IPS-NIHi7 (cell line): ENCODE measurements around the gene ECE1.
"Not testable (repeated sequence)": the region's sequence is repeated elsewhere in the genome, so short reads cannot be mapped to it uniquely, and the experiment has no call there.

Source experiments
- DNase-seq: peaks from one replicate; pipeline ENCODE4 v3.0.0; 2012; ENCODE audit warnings: mixed read lengths; ENCODE audit errors: extremely low spot score

ECE1 gene

GRCh38 chr1:21292984-21293536, 2.8 kb upstream of the ECE1 start:
- no peak for DNase-seq

- DNase-seq, result no peak
Measured at GRCh38 chr1:21292503-21292983, 2.3 kb upstream of the ECE1 start.

DNA sequence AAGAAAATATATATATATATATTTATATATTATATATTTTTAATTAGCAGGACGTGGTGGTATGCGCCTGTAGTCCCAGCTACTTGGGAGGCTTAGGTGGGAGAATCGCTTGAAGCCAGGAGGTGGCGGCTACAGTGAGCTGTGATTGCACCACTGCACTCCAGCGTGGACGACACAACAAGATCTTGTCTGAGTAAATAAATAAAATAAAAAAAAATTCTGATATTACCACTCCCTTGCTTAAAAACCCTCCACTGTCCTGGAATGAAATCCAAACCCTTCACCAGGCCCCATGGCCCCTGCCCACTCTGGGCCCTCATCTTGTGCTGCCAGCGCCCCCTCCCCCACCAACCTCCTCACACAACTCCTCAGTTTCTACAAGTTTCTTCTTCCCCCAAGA, 1.7 kb upstream of the ECE1 start:
- DNase-seq, result no peak

DNA sequence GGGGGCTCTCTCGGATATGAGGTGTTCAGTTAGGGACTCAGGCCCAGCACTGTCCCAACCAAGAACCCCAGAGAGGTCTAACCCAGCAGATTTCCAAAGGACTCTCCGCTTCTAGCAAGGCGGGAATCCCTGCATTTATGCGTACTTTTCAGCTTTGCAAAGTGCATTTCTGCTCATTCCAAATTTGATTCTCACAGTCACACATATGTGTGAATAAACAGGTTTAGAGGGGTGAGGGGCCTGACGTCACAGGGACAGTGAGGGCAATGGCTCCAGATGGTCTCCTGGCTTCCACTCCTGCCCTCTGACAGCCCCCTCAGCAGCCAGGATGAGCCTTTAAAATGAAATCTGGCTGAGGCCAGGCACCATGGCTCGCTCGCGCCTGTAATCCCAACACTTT, 921 bp upstream of the ECE1 start:
- no peak for DNase-seq

GRCh38 chr1:21290546-21290944, 282 bp upstream of the ECE1 start:
- no peak for DNase-seq

DNA sequence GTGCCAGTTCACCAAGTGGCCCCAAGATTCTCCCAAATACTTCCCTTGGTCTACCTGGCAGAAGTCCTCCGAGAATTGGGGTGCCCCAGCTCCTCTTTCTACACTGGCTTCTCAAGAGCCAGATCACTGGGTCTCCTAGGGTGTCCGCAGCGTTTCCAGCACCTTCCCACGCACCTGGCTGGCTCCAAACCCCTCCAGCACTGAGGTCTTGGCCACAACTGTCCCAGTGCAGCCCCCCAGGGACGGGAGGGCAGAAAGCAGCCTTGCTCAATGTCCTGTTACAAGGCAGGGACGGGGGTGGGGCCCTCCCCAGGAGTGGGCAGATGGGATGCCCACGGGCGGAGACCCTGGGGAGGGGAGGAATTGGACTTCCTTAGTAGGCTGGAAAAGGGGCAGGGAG, 1.1 kb downstream of the ECE1 start:
- no peak for DNase-seq

DNA sequence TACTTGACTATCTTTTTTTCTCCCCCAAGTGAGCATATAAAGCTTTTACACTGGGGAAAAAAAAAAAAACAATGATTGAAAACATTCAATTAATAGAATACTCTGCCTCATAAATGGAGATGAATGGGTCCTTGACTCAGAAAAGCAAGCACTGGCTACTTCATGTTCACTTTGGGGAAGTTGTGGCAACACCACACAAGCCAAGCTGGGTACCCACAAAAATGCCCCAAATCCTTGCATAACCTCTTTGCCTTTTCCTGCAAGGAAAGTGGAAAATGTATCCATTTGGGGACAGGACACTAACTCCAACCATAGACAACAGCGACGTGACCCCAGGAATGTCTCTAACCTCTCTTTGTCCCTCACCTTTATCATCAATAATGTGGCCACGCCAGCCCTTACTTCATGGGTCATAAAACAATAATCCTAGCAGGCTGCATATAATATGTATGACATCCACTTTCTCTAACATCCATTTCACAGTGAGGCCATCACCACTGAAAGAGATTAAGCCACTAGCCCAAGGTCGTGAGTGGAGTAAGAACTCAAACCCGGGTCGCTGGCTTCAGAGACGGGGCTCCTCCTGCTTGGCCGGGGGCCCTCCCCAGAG, 2.3 kb downstream of the ECE1 start:
- DNase-seq, result no peak

GRCh38 chr1:21285386-21285785, 4.9 kb downstream of the ECE1 start:
- DNase-seq, result not testable (repeated sequence)

GRCh38 chr1:21285055-21285372, 5.2 kb downstream of the ECE1 start:
- no peak for DNase-seq

GRCh38 chr1:21284206-21285054, 5.8 kb downstream of the ECE1 start:
- DNase-seq, result no peak

DNA sequence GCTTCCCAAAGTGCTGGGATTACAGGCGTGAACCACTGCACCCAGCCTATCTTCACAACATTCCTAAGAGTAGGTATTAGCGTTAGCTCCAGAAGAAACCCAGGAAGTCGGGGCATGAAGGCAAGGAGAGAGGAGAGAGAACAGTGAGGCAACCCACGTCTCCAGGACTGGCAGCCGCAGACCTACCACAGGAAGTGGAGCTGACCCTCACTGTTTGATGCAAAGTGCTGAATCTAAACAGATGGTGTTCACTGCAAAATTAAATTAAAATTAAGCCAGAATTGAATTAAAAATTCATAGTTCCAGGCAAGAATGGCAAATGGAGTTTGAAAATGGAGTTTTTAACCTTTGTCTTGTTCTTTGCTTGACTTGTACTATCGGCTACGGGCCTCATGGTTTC, 6.7 kb downstream of the ECE1 start:
- DNase-seq, result no peak

DNA sequence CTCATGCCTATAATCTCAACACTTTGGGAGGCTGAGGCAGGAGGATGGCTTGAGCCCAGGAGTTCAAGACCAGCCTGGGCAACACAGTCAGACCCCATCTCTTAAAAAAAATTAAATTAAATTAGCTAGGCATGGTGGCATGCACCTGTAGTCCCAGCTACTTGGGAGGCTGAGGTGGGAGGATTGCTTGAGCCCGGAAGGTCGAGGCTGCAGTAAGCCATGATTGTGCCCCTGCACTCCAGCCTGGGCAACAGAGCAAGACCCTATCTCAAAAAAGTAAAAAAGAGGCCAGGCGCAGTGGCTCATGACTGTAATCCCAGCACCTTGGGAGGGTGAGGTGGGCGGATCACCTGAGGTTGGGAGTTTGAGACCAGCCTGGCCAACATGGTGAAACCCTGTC, 8.2 kb downstream of the ECE1 start:
- not testable (repeated sequence) for DNase-seq

GRCh38 chr1:21280482-21280881, 9.8 kb downstream of the ECE1 start:
- no peak for DNase-seq

DNA sequence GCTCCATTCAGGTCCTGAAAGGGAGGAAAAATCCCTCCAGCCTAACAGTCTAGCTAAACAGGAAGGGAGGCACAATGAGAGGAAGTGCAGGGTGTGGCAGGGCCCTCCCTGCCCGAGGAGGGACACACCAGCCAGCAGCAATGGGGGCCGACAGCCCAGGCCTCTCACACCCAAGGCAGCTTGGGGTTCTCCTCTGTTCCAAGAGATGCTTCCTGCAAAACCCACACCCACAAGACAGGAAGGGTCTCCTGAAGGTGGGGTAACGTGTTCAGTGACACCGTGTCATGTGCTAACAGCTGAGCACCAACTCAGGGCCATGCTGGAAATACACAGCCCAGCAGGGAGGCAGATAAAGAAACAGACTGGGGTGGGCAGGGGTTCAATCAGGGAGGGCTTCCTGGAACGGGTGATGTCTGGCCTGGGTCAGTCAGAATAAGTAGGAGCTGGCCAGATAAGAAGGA, 10.2 kb downstream of the ECE1 start:
- no peak for DNase-seq

DNA sequence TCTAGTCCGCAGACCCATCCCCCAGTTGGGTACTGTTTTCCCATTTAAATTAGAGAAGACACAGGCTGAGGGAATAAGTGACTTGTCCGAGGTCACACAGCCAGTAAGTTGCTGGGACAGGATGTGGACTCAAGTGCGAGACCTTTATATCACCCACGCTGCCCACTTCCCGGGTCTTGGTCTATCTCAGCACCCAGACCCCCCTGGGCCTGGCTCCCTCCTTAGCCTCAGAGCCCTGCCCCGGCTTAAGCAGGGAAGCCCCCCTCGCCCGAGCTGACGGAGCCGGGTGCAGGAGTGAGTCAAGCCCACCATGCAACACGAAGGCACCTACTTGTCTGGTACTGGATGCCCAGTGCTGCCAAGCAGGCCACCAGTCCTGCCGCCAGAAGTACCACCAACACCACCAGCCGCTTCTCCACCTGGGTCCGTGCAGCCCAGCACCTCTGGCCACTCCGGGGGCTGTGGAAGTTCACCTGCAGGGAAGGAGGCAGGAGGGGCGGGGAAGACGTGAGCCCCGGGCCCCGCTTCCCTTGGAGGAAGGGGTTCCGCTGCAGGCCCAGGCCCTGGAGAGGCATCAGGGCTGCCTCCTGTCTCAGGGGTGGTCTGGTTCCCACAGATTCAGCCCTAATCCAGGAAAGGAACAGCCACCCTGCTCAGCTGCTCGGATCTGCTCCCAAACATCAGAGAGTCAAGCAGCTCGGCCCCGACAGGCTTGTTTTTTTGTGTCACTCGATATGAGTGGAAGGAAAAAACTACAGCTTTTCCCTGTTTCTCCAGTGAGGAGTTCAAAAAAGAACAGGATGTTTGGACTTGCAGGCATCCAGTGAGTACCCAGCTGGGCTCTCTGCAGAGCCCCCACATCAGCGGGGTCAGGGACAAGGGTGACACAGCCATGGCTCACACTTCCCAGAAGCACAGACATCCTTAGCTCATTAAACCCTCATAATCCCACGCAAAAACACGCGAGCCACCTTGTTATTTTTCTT, 11.1 kb downstream of the ECE1 start:
- no peak for DNase-seq

DNA sequence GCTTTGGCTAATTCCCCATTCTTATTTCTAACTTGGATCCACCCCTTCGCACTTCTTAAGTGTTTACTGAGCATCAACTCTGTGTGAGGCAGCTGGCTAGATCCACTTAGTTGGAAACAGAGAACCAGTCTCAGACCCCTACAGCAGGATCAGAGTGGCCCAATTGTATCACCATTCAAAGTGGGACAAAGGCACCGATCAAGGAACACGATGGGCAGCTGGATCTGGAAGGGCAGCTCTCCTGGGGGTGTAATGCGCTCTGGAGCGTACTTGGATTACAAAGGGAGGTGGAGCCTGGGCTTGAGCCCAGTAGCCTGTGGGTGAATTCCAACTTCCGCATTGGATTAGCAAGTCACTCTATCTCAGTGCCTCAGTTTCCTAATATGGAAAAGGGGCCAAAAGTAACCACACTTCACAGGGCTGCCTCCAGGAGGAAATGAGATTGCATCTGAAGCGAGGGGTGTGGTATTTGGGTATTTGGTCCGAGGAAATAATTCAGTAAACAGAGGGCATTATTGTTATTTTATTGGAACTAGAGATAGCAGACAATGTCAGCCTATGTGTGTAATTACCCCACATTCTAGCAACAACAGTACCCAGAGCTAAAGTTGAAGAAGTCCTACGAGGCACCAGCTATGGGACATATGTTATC, 11.9 kb downstream of the ECE1 start:
- DNase-seq, result no peak

DNA sequence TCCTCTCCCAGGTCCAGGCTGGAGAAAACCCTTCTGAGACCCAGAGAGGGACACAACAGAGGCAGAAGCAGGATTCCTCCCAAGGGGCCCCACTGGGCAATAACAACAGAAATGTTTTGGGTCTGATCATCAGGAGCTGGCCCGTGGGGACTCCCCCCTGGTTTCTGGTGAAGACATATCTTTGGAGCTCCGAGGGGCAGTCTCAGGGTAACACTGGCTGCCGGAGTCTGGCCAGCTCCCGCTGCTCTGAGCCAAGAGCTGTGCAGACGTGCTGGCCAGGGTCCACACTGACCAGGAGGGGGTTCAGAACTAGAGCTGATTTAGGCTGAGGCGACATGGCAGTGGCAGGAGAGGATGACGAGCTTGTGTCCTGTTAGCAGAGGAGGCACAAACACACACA, 13.1 kb downstream of the ECE1 start:
- DNase-seq, result no peak

DNA sequence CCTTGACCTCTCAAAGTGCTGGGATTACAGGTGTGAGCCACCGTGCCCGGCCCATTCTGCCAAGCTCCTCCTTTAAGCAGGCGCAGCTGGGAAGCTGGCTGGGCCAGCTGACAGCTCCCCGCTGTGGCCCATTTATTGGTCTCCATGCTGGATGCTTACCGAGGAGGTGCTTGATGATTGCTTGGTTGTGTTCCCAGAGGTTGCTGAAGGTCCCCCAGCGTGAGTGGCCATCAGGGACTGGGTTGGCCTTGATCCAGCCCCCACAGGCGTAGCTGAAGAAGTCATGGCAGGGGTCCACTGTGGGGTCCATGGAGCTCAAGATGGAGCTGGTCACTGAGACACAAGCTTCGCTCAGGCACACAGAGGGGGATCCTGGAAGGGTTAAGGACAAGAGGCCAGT, 17.7 kb downstream of the ECE1 start:
- no peak for DNase-seq

GRCh38 chr1:21271550-21271949, 18.7 kb downstream of the ECE1 start:
- no peak for DNase-seq

- peak; percentile 96 for DNase-seq
Measured at GRCh38 chr1:21270086-21270689, 20.1 kb downstream of the ECE1 start.
